Activated CD8-positive, alpha-beta memory T cell treated with anti-CD3 and anti-CD28 coated beads for 1 hour (primary cell): Measurements from ENCODE around the gene BAHCC1.

Source experiments
- DNase-seq, 2 donors: peaks; one replicate each; pipeline ENCODE4 v3.0.0-alpha.2; 2020; ENCODE audit warnings: low read depth in 1 of 2; ENCODE audit errors: extremely low read depth in 1 of 2

The BAHCC1 gene

DNA sequence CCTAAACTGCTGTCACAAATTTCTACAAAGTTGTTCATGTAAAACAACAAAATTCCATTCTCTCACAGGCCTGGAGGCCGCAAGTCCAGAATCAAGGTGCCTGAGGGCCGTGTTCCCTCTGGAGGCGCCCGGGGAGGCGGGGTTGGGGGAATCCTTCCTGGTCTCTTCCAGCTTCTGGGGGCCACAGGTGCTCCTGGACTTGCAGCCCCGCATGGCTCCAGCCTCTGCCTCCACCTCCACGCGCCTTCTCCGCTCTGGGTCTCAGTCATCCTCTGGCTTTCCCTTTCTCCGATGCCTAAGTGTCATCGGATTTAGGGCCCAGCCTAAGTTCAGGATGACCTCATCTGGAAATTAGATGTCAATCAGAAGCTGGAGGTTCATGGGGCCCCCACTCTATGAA is 28.6 kb upstream of the BAHCC1 start:
- no peak for DNase-seq

- DNase-seq, result no peak
Measured at GRCh38 chr17:81367171-81367570, 28.1 kb upstream of the BAHCC1 start.

GRCh38 chr17:81368161-81369022 is 26.9 kb upstream of the BAHCC1 start:
- no peak for DNase-seq

GRCh38 chr17:81370294-81370693 is 25.0 kb upstream of the BAHCC1 start:
- DNase-seq, result no peak

GRCh38 chr17:81371910-81372760 is 23.1 kb upstream of the BAHCC1 start:
- DNase-seq, result no peak

DNA sequence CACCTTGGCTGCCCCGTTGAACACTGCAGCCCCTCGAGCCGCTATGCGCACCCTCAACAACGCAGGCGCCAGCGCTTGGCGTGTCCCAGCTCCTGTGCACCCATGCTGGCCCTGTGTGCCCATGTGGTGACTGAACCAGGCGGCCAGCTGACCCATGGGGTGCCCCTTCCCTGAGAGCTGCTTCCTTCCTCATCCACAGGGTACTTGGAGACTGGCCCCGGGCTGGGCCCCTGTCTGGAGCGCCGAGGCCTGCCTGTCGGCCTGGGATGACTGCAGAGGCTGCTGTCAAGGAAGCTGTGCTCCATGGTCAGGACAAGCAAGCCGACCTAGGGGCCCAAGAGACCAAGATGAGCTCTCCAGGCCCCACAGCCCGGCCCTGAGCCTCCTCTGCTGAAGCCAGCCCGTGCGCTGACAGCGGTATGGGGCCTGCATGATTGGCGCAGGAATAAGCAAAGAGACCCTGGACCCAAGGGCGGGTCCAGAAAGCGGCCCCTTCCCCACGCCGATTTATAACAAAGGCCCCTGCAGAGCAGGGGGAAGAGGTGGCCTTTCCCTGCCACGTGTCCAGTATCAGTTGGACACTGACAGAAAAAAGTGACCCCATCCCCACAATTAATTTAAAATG is 21.6 kb upstream of the BAHCC1 start:
- no peak for DNase-seq

GRCh38 chr17:81374890-81375289 is 20.4 kb upstream of the BAHCC1 start:
- DNase-seq, result no peak

- DNase-seq, result no peak
Measured at GRCh38 chr17:81376946-81377714, 18.1 kb upstream of the BAHCC1 start.

DNA sequence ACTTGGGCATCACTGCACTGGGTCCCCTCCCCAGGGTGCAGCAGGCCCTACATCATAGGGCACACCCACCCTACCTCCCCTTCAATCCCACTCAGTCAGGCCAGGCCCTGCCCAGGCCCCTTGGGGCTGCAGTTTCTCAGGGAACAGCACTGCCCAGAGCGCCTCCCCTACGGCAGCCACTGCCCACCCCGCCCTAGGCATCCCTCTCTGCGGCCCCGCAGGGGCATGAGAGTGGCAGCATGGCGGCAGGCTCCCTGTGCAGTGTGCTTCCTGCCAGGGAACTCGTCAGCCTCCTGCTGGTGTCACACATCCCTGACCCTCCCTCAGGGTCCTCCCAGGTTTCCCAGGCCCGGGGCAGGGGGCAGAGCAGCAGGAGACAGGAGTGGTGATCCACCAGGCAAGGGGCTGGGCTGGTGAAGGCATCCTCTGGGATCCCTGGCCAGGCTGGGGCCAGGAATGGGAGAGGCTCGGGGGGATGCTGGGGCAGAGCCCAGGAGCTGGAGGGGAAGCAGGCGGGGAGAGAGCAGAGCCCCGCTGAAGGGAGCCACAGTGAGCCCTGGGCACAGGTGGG is 16.2 kb upstream of the BAHCC1 start:
- DNase-seq, result no peak

DNA sequence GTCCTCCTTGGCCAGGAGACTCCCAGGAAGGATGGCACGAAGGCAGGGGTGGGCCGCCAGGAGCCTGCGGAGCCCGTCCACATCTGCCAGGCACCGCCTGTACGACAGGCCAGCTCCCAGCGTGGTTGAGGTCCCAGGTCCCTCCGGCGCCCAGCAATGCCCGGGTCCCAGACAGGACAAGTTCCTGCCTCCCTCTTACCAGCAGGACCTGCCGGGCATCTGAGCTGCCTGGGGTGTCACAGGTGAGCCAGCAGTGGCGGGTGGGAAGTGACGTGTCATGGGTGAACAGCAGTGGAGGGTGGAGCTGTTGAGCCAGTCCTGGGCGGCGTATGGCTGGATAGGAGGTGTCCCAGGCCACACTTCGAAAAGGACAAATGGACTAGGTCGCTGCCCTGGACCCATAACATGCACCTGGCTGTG is 15.7 kb upstream of the BAHCC1 start:
- no peak for DNase-seq

GRCh38 chr17:81380131-81380530 is 15.1 kb upstream of the BAHCC1 start:
- no peak for DNase-seq

DNA sequence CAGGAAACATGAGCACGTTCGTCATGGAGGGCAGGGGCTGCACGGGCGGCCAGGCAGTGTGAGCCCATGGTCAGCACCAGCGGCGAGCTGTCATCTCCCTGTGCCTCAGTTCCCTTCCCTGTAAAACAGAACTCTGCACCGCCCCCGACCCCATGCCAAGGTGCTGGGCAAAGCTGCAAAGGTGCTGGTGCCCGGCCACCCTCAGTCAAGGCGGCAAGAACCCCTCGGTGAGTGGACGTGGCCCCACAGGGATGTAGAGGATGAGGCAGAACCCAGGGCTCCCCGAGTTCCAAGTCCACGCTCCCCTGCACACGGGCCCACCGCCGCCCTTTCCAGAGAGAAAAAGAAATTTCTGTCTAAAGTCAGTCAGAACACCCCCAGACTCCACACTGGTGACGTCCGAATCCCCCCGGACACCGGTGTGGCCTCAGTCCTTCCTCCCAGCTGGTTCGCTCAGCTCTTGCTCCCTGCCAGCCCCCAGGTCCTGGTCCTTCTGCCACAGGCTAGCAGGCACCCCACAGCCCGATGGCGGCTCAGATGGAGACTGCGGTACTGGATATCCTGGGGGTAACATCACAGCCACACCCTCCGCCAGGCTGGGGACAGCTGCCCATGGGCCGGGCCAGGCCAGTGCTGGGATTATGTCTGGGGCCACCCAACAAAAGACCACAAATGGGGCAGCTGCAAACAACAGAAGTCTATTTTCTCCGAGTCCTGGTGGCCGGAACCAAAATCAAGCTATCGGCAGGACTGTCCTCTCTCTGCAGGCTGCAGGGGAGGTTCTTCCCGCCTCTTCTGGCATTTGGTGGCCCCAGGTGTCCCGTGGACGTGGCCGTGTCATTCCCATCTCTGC is 14.4 kb upstream of the BAHCC1 start:
- DNase-seq, result no peak

DNA sequence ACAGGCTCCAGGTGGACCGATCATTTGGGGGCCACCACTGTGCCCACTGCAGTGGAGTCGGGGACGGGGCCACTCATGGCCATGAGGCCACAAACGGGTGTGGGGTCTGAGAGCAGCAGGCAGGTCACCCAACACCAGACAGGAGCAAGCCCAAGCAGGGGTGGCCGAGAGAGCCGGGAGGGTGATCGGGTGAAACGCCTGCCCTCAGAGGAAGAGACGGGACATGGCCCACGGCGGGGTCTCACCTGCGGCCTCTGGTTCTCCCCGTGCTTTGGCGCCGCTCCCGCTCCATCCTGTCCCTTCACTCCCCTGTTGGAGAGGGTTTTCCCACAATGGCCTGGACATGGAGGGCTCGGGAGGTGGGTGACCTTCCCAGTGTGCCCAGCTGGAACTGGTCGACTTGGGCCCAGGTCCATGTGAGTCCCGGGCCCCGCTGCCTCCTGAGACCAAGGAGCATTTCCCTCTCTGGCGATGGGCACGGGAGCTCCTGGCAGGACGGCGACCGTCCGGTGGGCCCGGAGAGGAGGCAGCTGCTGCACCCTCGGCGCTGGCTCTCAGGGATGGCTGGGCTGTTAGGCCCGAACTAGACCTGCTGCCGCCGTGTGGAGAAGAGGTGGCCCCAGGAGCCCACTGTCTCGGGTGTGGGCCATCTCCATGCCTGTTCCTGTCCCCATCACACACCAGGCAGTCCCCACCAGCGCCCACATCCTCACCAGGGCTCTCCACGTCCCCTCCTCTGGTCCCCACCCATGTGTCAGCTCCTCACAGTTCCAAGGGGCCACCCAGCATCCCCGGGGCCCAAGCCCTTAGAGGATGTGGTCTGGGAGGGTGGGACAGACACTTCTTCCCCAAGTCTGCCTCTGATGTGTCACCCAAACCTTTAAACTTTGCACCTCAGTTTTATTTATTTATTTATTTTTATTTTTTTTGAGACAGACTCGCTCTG is 13.4 kb upstream of the BAHCC1 start:
- no peak for DNase-seq

GRCh38 chr17:81382851-81383250 is 12.4 kb upstream of the BAHCC1 start:
- no peak for DNase-seq

DNA sequence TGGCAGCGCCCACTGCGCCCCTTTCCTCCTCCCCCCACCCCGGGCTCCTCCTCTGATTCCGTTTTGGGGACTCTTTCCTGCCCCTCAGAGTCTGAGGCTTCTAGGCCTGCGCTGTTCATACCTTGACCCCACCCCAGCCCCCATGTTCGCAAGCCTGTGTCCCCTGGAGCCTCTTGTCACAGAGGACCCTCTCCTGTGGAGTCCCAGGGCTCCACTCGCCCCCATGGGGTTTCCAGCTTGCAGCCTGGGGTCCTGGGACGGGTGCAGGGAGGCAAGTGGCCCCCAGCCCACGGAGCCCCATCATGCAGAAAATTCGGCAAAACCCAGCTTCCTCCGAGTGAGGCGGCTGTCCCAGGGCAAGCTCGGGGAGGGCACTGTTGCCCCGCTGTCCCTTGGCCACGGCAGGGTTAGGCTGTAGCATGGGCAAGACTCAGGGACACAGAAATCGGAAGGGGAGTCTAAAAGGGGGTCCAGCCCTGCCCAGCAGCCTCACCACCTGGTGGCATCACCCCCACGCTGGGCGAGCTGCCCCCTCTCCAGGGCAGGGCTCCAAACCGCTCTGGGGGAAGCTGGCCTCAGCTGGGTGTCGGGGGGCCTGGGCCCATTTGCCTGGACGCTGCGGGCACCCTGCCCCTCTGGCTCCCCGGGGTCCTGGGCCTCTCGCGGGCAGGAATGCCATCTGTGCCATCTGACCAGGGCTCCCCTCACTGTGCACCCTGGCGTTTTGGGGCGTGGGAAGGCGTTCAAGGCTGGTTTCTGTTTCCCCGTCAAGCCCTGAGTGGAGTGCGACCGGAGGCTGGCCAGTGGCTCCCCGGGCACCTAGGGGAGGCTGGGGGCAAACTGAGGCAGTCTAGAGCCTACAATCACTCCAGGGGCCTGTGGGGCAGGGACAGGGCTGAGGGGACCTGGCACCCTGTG is 11.5 kb upstream of the BAHCC1 start:
- DNase-seq, result no peak

DNA sequence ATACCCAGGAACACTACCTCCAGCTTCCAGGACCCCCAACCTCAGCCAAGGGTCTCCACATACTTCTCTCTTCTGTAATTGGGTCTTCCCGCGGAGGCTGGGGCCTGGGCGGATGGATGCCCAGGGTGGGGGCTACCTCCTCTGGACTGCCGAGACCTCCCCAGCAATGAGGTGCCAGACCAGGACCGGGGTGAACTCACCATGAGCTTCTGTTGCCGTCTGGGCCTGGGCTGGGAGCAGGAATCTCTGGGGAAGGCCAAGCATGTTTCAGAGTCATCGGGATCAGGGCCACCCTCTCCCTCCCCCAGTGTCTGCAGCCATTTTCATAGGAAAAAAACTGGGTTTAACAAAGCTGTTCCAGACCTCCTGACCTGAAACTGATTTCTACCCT is 10.3 kb upstream of the BAHCC1 start:
- no peak for DNase-seq

- DNase-seq, result no peak
Measured at GRCh38 chr17:81385320-81386111, 9.7 kb upstream of the BAHCC1 start.
